ENCODE measurements around the gene EVPL. TPM values are rescaled to one million over a fixed set of nuclear protein-coding genes. Genes with fewer than 3 reads are reported as not detected.

Gene EVPL
- total and polyA plus RNA-seq, 10 of the 15 experiments (the other 5 are each of a cell fraction or from before 2014, with no cell fraction given), result 0.03 TPM; not detected in 9

DNA sequence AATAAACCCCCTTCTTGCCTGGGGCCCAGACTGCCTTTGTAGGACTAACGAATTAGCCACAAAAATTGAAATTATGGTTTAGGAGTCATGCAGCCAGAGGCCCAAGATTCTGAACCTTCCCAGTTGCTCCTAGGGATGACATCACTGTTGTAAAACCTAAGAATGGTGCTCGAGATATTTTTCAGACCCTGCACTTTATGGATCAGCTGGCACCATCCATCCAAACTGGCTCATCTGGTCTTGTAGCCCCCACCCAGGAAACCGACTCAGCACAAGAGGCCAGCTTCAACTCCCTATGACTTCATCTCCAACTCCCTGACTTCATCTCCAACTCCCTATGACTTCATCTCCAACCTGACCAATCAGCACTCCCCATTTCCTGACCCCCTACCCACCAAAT, 10.9 kb upstream of the EVPL start:
- ChIA-PET CTCF (interaction anchor here (1.0 kb wide), 1 partner anchor 58 kb away, joined by 3 read pairs; no protein-coding TSS in a partner anchor), RAD21 (ENCODE audit: unreplicated experiment) (no interaction called here), POLR2A (no interaction called here), SMC1A (ENCODE audit: uncharacterized antibody, unreplicated experiment) (no interaction called here)
- Histone ChIP-seq H3K9ac (ENCODE audit: control insufficient read depth, insufficient read depth, low read length) (no peak overlapping the region), H3K4me2 (ENCODE audit: control insufficient read depth, insufficient read depth) (no peak overlapping the region), H2AFZ (ENCODE audit: control insufficient read depth, low read depth, low read length) (no peak overlapping the region), H3K27me3 (replicated peaks in 1 of 2; ENCODE audit: control insufficient read depth in 2 of 2, insufficient read depth in 2 of 2, low read length in 1 of 2) (no peaks in the 10 kb centered on the region), H3K36me3 (ENCODE audit: control insufficient read depth in 2 of 2, insufficient read depth in 2 of 2, low read length in 1 of 2) (peaks cover 17 to 28% of the 10 kb centered on the region in 2 experiments), H3K4me3 (no peak overlapping the region), H3K27ac (ENCODE audit: control insufficient read depth, insufficient read depth) (no peak overlapping the region), H3K4me1 (ENCODE audit: control insufficient read depth, insufficient read depth, low read length) (no peaks in the 10 kb centered on the region), H3K79me2 (ENCODE audit: control insufficient read depth, insufficient read depth, low read length) (no peaks in the 10 kb centered on the region), H3K9me3 (replicated peaks; ENCODE audit: control insufficient read depth, insufficient read depth, low read length) (no peaks in the 10 kb centered on the region), H4K20me1 (ENCODE audit: control insufficient read depth, insufficient read depth) (no peaks in the 10 kb centered on the region)
- TF ChIP-seq HDAC6 (IDR thresholded peaks at IDR 0.05; ENCODE audit: unreplicated experiment) (no peak), CREB1 (IDR thresholded peaks at IDR 0.05; ENCODE audit: low read depth) (0 out of 2 replicates have a peak, but pooled peaks have one; percentile 37), ATF2 (IDR thresholded peaks at IDR 0.05; ENCODE audit: low read length) (no peak), SIX5 (IDR thresholded peaks at IDR 0.05; ENCODE audit: low read depth, low read length, severe bottlenecking) (no peak), TCF3 (IDR thresholded peaks at IDR 0.05; ENCODE audit: borderline replicate concordance, insufficient read depth, low read depth, low read length) (no peak), ZBTB40 (IDR thresholded peaks at IDR 0.05; ENCODE audit: borderline replicate concordance) (no peak), IRF3 (IDR thresholded peaks at IDR 0.05) (no peak)
- BruUV-seq (replicated peaks), result no TSS peak
- in situ Hi-C loops (cut with MboI), result no loop called here
- DNase-seq (ENCODE audit: low read depth, low spot score) (no peak), FAIRE-seq (no peak), ATAC-seq (no peak)
- WGBS (ENCODE audit: insufficient coverage, insufficient replicate concordance, low lambda C conversion rate, missing lambda C conversion rate), result 97% methylated on average over 3 of the region's 3 CpGs
- intact Hi-C loops (cut with micrococcal nuclease; ENCODE audit: unreplicated experiment), result no loop called here

Data from GM12878 (cell line).